NB4 (cell line): ENCODE measurements around the gene CPT1C.

ENCODE experiments used
- DNase-seq: peaks from one replicate; pipeline ENCODE4 v3.0.0; 2010; ENCODE audit warnings: low read depth
- H3K4me3 ChIP-seq: one replicate; pipeline ENCODE4 v1.5.1; 2011; ENCODE audit warnings: mild to moderate bottlenecking, low read depth, low read length, moderate library complexity
- CTCF ChIP-seq: IDR thresholded peaks from one replicate; pipeline ENCODE4 v1.5.1; 2012; ENCODE audit warnings: low read depth, low read length
- MAX ChIP-seq: IDR thresholded peaks from 2 replicates; pipeline ENCODE4 v1.6.1; 2011; ENCODE audit warnings: low read depth, low read length
- MYC ChIP-seq: IDR thresholded peaks from 2 replicates; pipeline ENCODE4 v1.6.1; 2011; ENCODE audit warnings: low read depth, low read length
- POLR2A ChIP-seq: IDR thresholded peaks from 2 replicates; pipeline ENCODE4 v1.6.1; 2011; ENCODE audit warnings: mild to moderate bottlenecking; ENCODE audit not compliant: insufficient read length; ENCODE audit errors: extremely low read depth

Gene CPT1C

GRCh38 chr19:49739098-49739497 lies 48.2 kb downstream of the CPT1C start:
- TF ChIP-seq CTCF (no peak), POLR2A (no peak), MAX (no peak)
- no peak overlapping the region for H3K4me3 ChIP-seq
- DNase-seq: no peak

DNA sequence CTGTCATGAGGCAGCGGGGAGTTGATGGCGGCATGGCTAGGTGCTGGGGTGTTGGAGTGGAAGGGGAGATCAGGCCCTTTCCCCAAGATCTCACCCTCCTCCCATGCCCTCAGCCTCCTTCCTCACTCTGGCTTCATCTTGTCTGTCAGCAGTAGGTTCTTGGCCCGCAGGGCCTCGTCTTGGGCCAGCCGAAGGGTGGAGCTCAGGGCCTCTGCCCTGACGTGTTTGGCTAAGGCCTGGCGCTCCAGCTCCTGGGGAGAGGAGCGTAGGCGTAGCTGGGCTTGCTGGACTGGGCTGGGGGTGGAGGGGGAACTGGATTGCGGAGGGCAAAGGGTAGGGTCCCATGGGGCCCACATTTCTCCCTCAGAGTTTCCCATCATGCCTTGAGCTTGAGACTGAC lies 49.0 kb downstream of the CPT1C start:
- DNase-seq: no peak
- TF ChIP-seq CTCF (no peak), MAX (no peak), POLR2A (no peak), MYC (no peak)
- H3K4me3 ChIP-seq: no peak overlapping the region

DNA sequence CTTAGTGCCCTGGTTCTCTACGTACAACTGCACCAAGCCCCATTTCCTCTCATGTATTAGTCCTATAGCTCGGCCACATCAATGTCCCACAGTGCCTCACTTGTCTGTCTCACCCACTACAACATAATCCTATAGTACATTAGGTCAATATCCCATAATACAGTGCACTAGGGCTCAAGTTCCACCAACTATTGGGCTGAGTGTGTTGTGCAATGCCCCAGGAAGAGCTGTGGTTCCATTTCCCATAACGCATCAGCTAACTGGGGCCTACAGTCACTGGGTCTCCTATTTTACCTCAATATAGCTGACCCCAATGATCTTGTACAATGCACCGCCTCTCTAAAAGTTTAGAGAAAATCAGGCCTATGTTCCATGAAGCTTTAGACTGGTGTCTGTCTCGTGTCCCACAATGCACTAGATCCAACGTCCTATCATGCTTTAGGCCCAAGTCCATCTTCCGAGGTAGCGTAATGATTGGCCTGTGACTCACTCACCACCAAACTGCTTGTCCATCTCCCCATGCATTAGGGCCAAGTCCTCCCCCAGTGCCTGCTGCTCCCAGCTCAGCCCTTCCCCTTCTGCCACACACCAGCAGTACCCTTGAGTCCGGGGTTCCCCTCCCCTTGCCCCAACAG lies 50.4 kb downstream of the CPT1C start:
- TF ChIP-seq POLR2A (no peak), MYC (no peak), MAX (no peak), CTCF (no peak)
- peak; percentile 92 for DNase-seq
- H3K4me3 ChIP-seq: no peak overlapping the region

DNA sequence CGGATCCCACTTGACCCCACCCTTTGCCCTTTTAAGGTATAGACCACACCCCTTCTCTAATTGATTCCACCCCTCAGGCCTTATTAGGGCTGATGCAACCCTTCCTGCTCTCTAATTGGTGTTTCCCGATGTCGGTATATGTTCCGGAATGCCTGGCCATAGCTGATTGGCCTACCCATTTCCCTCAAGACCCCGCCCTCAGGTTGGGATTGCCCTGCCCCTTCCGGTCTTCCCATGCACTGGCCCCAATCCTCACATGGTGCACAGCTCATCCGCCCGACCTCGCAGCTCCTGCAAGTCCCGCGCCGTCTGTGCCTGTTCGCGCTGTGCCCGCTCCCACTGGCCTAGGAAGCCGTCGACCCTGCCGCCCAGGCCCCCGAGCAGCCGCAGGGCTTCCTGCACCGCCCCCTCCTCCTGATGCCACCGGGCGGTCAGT lies 54.0 kb downstream of the CPT1C start:
- no peak overlapping the region for H3K4me3 ChIP-seq
- DNase-seq: no peak
- TF ChIP-seq MAX: no peak
- TF ChIP-seq MYC: no peak
- no peak for TF ChIP-seq CTCF
- no peak for TF ChIP-seq POLR2A

DNA sequence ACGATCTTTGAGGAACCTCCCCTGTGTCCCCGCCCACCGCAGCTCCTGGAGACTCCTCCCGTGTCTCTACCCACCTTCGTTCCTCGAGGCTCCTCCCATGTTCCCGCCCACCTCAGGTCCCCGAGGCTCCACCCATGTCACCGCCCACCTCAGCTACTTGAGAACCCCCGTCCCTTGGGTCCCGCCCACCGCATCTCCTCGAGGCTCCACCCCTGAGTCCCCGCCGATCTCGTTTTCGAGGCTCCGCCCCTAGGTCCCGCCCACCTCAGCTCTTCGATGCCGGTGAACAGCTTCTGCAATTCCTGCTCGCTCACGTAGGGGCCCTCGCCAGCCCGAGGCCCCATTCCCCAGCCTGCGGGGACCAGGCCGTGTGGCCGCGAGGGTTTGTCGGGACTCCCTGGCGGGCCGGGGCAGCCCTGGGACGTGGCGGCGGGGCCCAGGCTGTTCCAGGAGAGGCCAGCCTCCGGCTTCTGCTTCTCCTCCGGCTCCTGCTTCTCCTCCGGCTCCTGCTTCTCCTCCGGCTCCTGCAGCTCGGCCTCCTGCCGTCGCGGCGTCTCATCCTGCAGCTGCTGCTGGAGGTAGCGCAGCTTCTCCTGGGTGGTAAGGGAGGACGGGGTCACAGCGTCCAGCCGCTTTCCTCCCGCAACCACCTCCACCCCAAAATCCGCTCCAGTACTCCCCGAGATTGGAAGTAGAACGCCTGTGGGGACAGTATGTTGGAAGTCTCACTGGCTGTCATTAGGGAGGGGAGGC lies 55.5 kb downstream of the CPT1C start:
- DNase-seq: peak; percentile 44
- TF ChIP-seq MYC: no peak
- TF ChIP-seq MAX: no peak
- no peak for TF ChIP-seq CTCF
- TF ChIP-seq POLR2A: no peak
- H3K4me3 ChIP-seq: no peak overlapping the region
